K562 (cell line): Measurements from ENCODE around the gene CAMSAP2. TPM values are rescaled to one million over a fixed set of nuclear protein-coding genes. Genes with fewer than 3 reads are reported as not detected.

ENCODE experiments used
- ATAC-seq: fragments of 200-7000 bp; cut with Tn5 transposase; 3 replicates; pipeline ENCODE4 v1.9.1; 2020; ENCODE audit warnings: moderate library complexity
- BruUV-seq: library from RNA; stranded (reverse); fragments of 400-500 nt; replicated peaks from 2 replicates; lab custom pipeline; 2021; lab: Mats Ljungman, UMichigan
- CTCF ChIA-PET: fragments of 300-600 bp; formaldehyde crosslinking; extraction: SDS; loops from one replicate; lab custom pipeline; 2021; ENCODE audit warnings: low intra/inter-chr PET ratio; lab: Yijun Ruan, JAX
- POLR2A ChIA-PET: fragments of 300-600, 350-650 bp; sonication (Branson Sonifier 250); formaldehyde crosslinking; extraction: SDS; loops from one replicate; lab custom pipeline; 2021; ENCODE audit warnings: antibody characterized with exemption, inconsistent platforms; lab: Yijun Ruan, JAX
- DNase-seq, 4 experiments: peaks; one replicate each; pipeline versions ENCODE4 v3.0.0 to v3.0.0-alpha.2; 2011 to 2018; ENCODE audit warnings: low spot score in 3 of 4, mixed read lengths in 3 of 4; ENCODE audit errors: extremely low read depth in 1 of 4
- FAIRE-seq: peaks from 2 replicates; lab custom pipeline; 2011; peaks lifted over from hg19 to GRCh38; lab: Jason Lieb, UNC
- H2AFZ ChIP-seq: 2 replicates; pipeline ENCODE4 v1.6.0; 2011; ENCODE audit warnings: low read depth, low read length, control low read depth, inconsistent platforms
- H3K27ac ChIP-seq: fragments of 200-600 bp; 3 replicates; pipeline ENCODE4 v1.8.0; 2011; ENCODE audit warnings: low read depth, mild to moderate bottlenecking, control low read depth, inconsistent platforms, low read length, moderate library complexity, mixed read lengths; ENCODE audit errors: extremely low read depth
- H3K27me3 ChIP-seq, 2 experiments: fragments of 300-600 bp in 1 of 2; 2 replicates in 1 of 2; 3 replicates in 1 of 2; pipeline versions ENCODE4 v1.6.0 to v1.8.0; 2011; ENCODE audit warnings: inconsistent platforms in 2 of 2, low read length in 2 of 2, mild to moderate bottlenecking in 1 of 2, mixed read lengths in 1 of 2, moderate library complexity in 1 of 2; ENCODE audit not compliant: control insufficient read depth in 2 of 2, insufficient read depth in 2 of 2
- H3K36me3 ChIP-seq: fragments of 300-600 bp; 3 replicates; pipeline ENCODE4 v1.8.0; 2011; ENCODE audit warnings: mild to moderate bottlenecking, low read length, inconsistent platforms; ENCODE audit not compliant: control insufficient read depth, insufficient read depth
- H3K4me1 ChIP-seq, 2 experiments: fragments of 200-600 bp in 1 of 2; replicated peaks in 1 of 2; 2 replicates in 1 of 2; 3 replicates in 1 of 2; pipeline versions ENCODE4 v1.5.1 to v1.8.0; 2011; ENCODE audit warnings: inconsistent platforms in 2 of 2, low read length in 2 of 2, mild to moderate bottlenecking in 1 of 2, mixed read lengths in 1 of 2, moderate library complexity in 1 of 2; ENCODE audit not compliant: control insufficient read depth in 2 of 2, insufficient read depth in 2 of 2
- H3K4me2 ChIP-seq: 2 replicates; pipeline ENCODE4 v1.6.1; 2011; ENCODE audit warnings: low read length, control low read depth, inconsistent platforms, mixed read lengths; ENCODE audit not compliant: insufficient read depth
- H3K4me3 ChIP-seq: fragments of 200-600 bp; sonication (generic), shearing (Covaris generic); 2 replicates; pipeline ENCODE4 v1.5.1; 2016; ENCODE audit warnings: control low read depth, inconsistent platforms
- H3K79me2 ChIP-seq: fragments of 200-600 bp; 3 replicates; pipeline ENCODE4 v1.8.0; 2011; ENCODE audit warnings: low read length, inconsistent platforms; ENCODE audit not compliant: control insufficient read depth, insufficient read depth
- H3K9ac ChIP-seq, 2 experiments: 2 replicates each; pipeline versions ENCODE4 v1.6.0 to v1.6.1; 2011; ENCODE audit warnings: low read depth in 2 of 2, low read length in 2 of 2, control low read depth in 1 of 2, inconsistent platforms in 1 of 2, mild to moderate bottlenecking in 1 of 2, mixed read lengths in 1 of 2; ENCODE audit not compliant: insufficient read depth in 1 of 2
- H3K9me1 ChIP-seq: one replicate; pipeline ENCODE4 v1.6.0; 2011; ENCODE audit warnings: inconsistent platforms, mild to moderate bottlenecking, low read length, moderate library complexity; ENCODE audit not compliant: control insufficient read depth, insufficient read depth
- H3K9me3 ChIP-seq: replicated peaks from 2 replicates; pipeline ENCODE4 v1.5.1; 2011; ENCODE audit warnings: low read depth, low read length, inconsistent platforms; ENCODE audit not compliant: control insufficient read depth, insufficient read depth
- H4K20me1 ChIP-seq: replicated peaks from 2 replicates; pipeline ENCODE4 v1.6.1; 2011; ENCODE audit warnings: low read length, inconsistent platforms, mixed read lengths; ENCODE audit not compliant: control insufficient read depth, insufficient read depth
- HEY1 ChIP-seq: fragments of 250-450 bp; sonication (Bioruptor Pico); IDR thresholded peaks from 2 replicates; pipeline ENCODE4 v1.5.0; 2020; ENCODE audit warnings: mild to moderate bottlenecking, moderate library complexity, borderline replicate concordance
- HMG20A ChIP-seq: fragments of 450-650 bp; formaldehyde crosslinking; conservative IDR thresholded peaks from 2 replicates; pipeline ENCODE4 v1.4.0; 2020; ENCODE audit warnings: mild to moderate bottlenecking, mixed read lengths
- MEIS2 ChIP-seq: fragments of 450-650 bp; IDR thresholded peaks from 2 replicates; pipeline ENCODE4 v1.6.1; 2014; ENCODE audit warnings: mild to moderate bottlenecking; ENCODE audit not compliant: partially characterized antibody
- NR2C2 ChIP-seq, 2 experiments: fragments of 200-800 bp in 1 of 2; sonication (Bioruptor generic) in 1 of 2; sonication (generic) in 1 of 2; formaldehyde crosslinking in 1 of 2; IDR thresholded peaks; 2 replicates each; pipeline versions ENCODE4 v1.6.1 to v1.8.0; 2016 to 2022; ENCODE audit warnings: mild to moderate bottlenecking in 1 of 2, missing compliant biosample characterization in 1 of 2, missing genetic modification characterization in 1 of 2, missing genetic modification reagents in 1 of 2
- RBM34 ChIP-seq: fragments of 200-400 bp; formaldehyde crosslinking; IDR thresholded peaks from 2 replicates; pipeline ENCODE4 v1.6.1; 2018; ENCODE audit warnings: low read length, borderline replicate concordance; ENCODE audit not compliant: insufficient read depth
- SMAD3 ChIP-seq: fragments of 450-650 bp; formaldehyde crosslinking; conservative IDR thresholded peaks from 2 replicates; pipeline ENCODE4 v1.4.0; 2020; ENCODE audit warnings: mild to moderate bottlenecking
- ZBTB9 ChIP-seq: fragments of 450-650 bp; formaldehyde crosslinking; IDR thresholded peaks from 2 replicates; pipeline ENCODE4 v1.4.0; 2020; ENCODE audit warnings: mild to moderate bottlenecking, moderate library complexity
- ZC3H11A ChIP-seq: IDR thresholded peaks from 2 replicates; pipeline ENCODE4 v1.6.1; 2012; ENCODE audit warnings: low read depth, low read length, improper control_type of control experiment
- ZNF347 ChIP-seq: fragments of 450-650 bp; formaldehyde crosslinking; IDR thresholded peaks from 2 replicates; pipeline ENCODE4 v1.4.0; 2020; ENCODE audit warnings: low read depth, mild to moderate bottlenecking, moderate library complexity
- WGBS: fragments of 100-300 bp; shearing (Covaris generic); methylation state at CpG from one replicate; pipeline ENCODE4 v1.1.6; 2016; ENCODE audit warnings: low coverage, mixed read lengths; ENCODE audit not compliant: insufficient coverage; ENCODE audit errors: missing lambda C conversion rate; 5-methylcytosine and 5-hydroxymethylcytosine counted together
- in situ Hi-C: fragments of 300-500 bp; cut with MboI; formaldehyde crosslinking; loops from 4 replicates; pipeline ENCODE4 v1.15.0; 2018; ENCODE audit warnings: inconsistent platforms, mixed read lengths
- intact Hi-C: fragments of 100-400 bp; cut with micrococcal nuclease; formaldehyde crosslinking; loops from 2 replicates; pipeline ENCODE4 v1.14.2; 2022
- polyA plus RNA-seq, 8 experiments: library from polyadenylated mRNA; depleted of rRNA in 4 of 8; stranded (reverse) in 5 of 8; unstranded in 3 of 8; fragments of >200 nt; fragmentation: Nextera tagmentation in 2 of 8; fragmentation: Illumina TruSeq in 1 of 8; extraction: Ambion mirVana in 2 of 8; extraction: Trizol in 1 of 8; gene quantifications; 2 replicates each; pipeline versions ENCODE4 v1.2.1 to v1.2.3, GENCODE V29; 2011 to 2014; ENCODE audit warnings: inconsistent platforms in 1 of 8, missing spikeins in 1 of 8
- total RNA-seq, 7 experiments: library from RNA; depleted of rRNA in 6 of 7; stranded (reverse); fragments of >200 nt in 6 of 7; fragmentation: Illumina TruSeq in 2 of 7; extraction: Trizol in 2 of 7; gene quantifications; 2 replicates each; pipeline versions ENCODE4 v1.2.1 to v1.2.3, GENCODE V29; 2011 to 2021; ENCODE audit warnings: low replicate concordance in 1 of 7
- TF ChIP-seq, protein P1 (sequence below): fragments of 450-650 bp; IDR thresholded peaks from 2 replicates; pipeline ENCODE4 v1.6.1; 2016

CAMSAP2 gene
- total and polyA plus RNA-seq, 9 of the 15 experiments (the other 6 are each of a cell fraction or from before 2014, with no cell fraction given), result 1.4 to 7.5 (median 2.7) TPM

GRCh38 chr1:200877839-200878551 lies 139.3 kb downstream of the CAMSAP2 start (continued):
- no peak for TF ChIP-seq RBM34
- TF ChIP-seq, all 486 proteins: peak for 0

GRCh38 chr1:200880212-200880611 lies 141.5 kb downstream of the CAMSAP2 start:
- Histone ChIP-seq H3K36me3 (no peaks in the 10 kb centered on the region), H4K20me1 (no peaks in the 10 kb centered on the region), H3K4me2 (no peak overlapping the region), H3K79me2 (no peaks in the 10 kb centered on the region), H3K4me1 (no peaks in the 10 kb centered on the region), H2AFZ (no peak overlapping the region), H3K9me3 (no peaks in the 10 kb centered on the region), H3K4me3 (no peak overlapping the region), H3K9ac (no peak overlapping the region), H3K27me3 (peaks cover 44 to 51% of the 10 kb centered on the region in 2 experiments), H3K27ac (no peak overlapping the region), H3K9me1 (no peaks in the 10 kb centered on the region)
- DNase-seq (peak in 1 of 4 experiments; percentile 5), FAIRE-seq (no peak), ATAC-seq (no peak)
- CTCF ChIA-PET, result no interaction called here
- WGBS, result 3% methylated on average over 3 of the region's 3 CpGs
- POLR2A ChIA-PET, result interaction anchor here (0.6 to 2.1 kb wide), 3 partner anchors 8 to 24 kb away, joined by 3 to 8 read pairs (median 6); no protein-coding TSS in a partner anchor
- intact Hi-C loops, result no loop called here
- in situ Hi-C loops, result no loop called here
- no TSS peak for BruUV-seq
- TF ChIP-seq HMG20A (CRISPR knock-in tag) (no peak), SMAD3 (CRISPR knock-in tag) (no peak), ZBTB9 (CRISPR knock-in tag) (no peak), ZNF347 (no peak), HEY1 (no peak), MEIS2 (peak; percentile 42), ZC3H11A (no peak), NR2C2 (CRISPR knock-in tag; IDR thresholded peaks at IDR 0.05) (no peak), NR2C2 (tag; IDR thresholded peaks at IDR 0.05) (no peak)
- TF ChIP-seq, protein P1, sequence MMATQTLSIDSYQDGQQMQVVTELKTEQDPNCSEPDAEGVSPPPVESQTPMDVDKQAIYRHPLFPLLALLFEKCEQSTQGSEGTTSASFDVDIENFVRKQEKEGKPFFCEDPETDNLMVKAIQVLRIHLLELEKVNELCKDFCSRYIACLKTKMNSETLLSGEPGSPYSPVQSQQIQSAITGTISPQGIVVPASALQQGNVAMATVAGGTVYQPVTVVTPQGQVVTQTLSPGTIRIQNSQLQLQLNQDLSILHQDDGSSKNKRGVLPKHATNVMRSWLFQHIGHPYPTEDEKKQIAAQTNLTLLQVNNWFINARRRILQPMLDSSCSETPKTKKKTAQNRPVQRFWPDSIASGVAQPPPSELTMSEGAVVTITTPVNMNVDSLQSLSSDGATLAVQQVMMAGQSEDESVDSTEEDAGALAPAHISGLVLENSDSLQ, result peak; percentile 23; the same call in 1 of the 2 replicates
